Sciatic nerve (tissue), 2 donors: ENCODE data around the gene TBC1D21. TPM values are rescaled to one million over a fixed set of nuclear protein-coding genes. Genes with fewer than 3 reads are reported as not detected.

ENCODE experiments used
- ATAC-seq: fragments of 200-7000 bp; cut with Tn5 transposase; one replicate; pipeline ENCODE4 v1.9.1; 2020; ENCODE audit warnings: mild to moderate bottlenecking, moderate library complexity
- DNase-seq: peaks from one replicate; pipeline ENCODE4 v3.0.0-alpha.2; 2020; ENCODE audit warnings: low spot score
- intact Hi-C: fragments of 100-400 bp; cut with DNase I; formaldehyde crosslinking; loops from one replicate; pipeline ENCODE4 v1.14.2; 2022
- total RNA-seq: library from RNA; stranded (reverse); fragmentation: NEBNext Ultra II Directional; extraction: Animal tissue kit (Norgen Biotek cat#: 25700); gene quantifications from one replicate; pipeline ENCODE4 v1.2.1, GENCODE V29; 2021
- donor health status: DM: no; HTN: no; CAD: no.
- donor health status: DM: no; HTN: no; CAD: no.

TBC1D21 gene
- not detected for total RNA-seq

- DNase-seq, result no peak
These were observed at the start of gene TBC1D21 for GRCh38 chr15:73873456-73873855. Gene TBC1D21 (plus strand): TSS chr15:73873564. CDS start chr15:73873710, 146 bp downstream.

GRCh38 chr15:73826711-73827251 is 46.6 kb upstream of the TBC1D21 start:
- ATAC-seq, result no peak
- no peak for DNase-seq
- intact Hi-C loops, result no loop called here

More at GRCh38 chr15:73873456-73873855, at the start of gene TBC1D21:
- intact Hi-C loops, result no loop called here
- no peak for ATAC-seq

- DNase-seq (no peak), ATAC-seq (no peak)
- intact Hi-C loops, result no loop called here
These were observed 43.8 kb upstream of the TBC1D21 start for GRCh38 chr15:73829523-73829922.

GRCh38 chr15:73832657-73833056 is 40.7 kb upstream of the TBC1D21 start:
- ATAC-seq (no peak), DNase-seq (no peak)
- intact Hi-C loops, result no loop called here

GRCh38 chr15:73836845-73837244 is 36.5 kb upstream of the TBC1D21 start:
- intact Hi-C loops, result no loop called here
- ATAC-seq, result no peak
- no peak for DNase-seq

GRCh38 chr15:73838831-73839426 is 34.4 kb upstream of the TBC1D21 start:
- ATAC-seq, result peak; percentile 30
- no peak for DNase-seq
- intact Hi-C loops, result no loop called here

GRCh38 chr15:73839699-73840377 is 33.5 kb upstream of the TBC1D21 start:
- DNase-seq (no peak), ATAC-seq (no peak)
- intact Hi-C loops, result no loop called here

GRCh38 chr15:73840771-73841170 is 32.6 kb upstream of the TBC1D21 start:
- no peak for DNase-seq
- no peak for ATAC-seq
- intact Hi-C loops, result no loop called here

- DNase-seq, result no peak
- intact Hi-C loops, result no loop called here
These were observed 31.3 kb upstream of the TBC1D21 start for GRCh38 chr15:73841756-73842725.

GRCh38 chr15:73843787-73844186 is 29.6 kb upstream of the TBC1D21 start:
- ATAC-seq, result no peak
- DNase-seq, result no peak
- intact Hi-C loops, result no loop called here

More at GRCh38 chr15:73841756-73842725, 31.3 kb upstream of the TBC1D21 start:
- no peak for ATAC-seq

GRCh38 chr15:73844356-73844755 is 29.0 kb upstream of the TBC1D21 start:
- DNase-seq (no peak), ATAC-seq (no peak)
- intact Hi-C loops, result no loop called here

GRCh38 chr15:73845507-73845906 is 27.9 kb upstream of the TBC1D21 start:
- intact Hi-C loops, result no loop called here
- no peak for ATAC-seq

GRCh38 chr15:73845907-73846306 is 27.5 kb upstream of the TBC1D21 start:
- intact Hi-C loops, result no loop called here
- ATAC-seq, result no peak
- DNase-seq, result no peak

More at GRCh38 chr15:73845507-73845906, 27.9 kb upstream of the TBC1D21 start:
- no peak for DNase-seq

- ATAC-seq, result no peak
- intact Hi-C loops, result loop anchor here (10.0 kb wide), 1 partner anchor 115 kb away; no protein-coding TSS in a partner anchor
- no peak for DNase-seq
These were observed 23.7 kb upstream of the TBC1D21 start for GRCh38 chr15:73849641-73850040.

GRCh38 chr15:73850228-73850627 is 23.1 kb upstream of the TBC1D21 start:
- DNase-seq (no peak), ATAC-seq (no peak)
- intact Hi-C loops, result loop anchor here (10.0 kb wide), 1 partner anchor 115 kb away; no protein-coding TSS in a partner anchor

GRCh38 chr15:73851689-73852088 is 21.7 kb upstream of the TBC1D21 start:
- no peak for DNase-seq
- intact Hi-C loops, result loop anchor here (10.0 kb wide), 1 partner anchor 117 kb away; no protein-coding TSS in a partner anchor
- no peak for ATAC-seq

GRCh38 chr15:73852507-73852906 is 20.9 kb upstream of the TBC1D21 start:
- intact Hi-C loops, result loop anchor here (10.0 kb wide), 1 partner anchor 118 kb away; no protein-coding TSS in a partner anchor
- DNase-seq (no peak), ATAC-seq (no peak)

- DNase-seq, result no peak
- ATAC-seq, result no peak
These were observed 19.1 kb upstream of the TBC1D21 start for GRCh38 chr15:73854265-73854664.

More at GRCh38 chr15:73854265-73854664, 19.1 kb upstream of the TBC1D21 start:
- intact Hi-C loops, result loop anchor here (10.0 kb wide), 1 partner anchor 119 kb away; no protein-coding TSS in a partner anchor
